ENCODE data around the gene MEGF6. TPM values are rescaled to one million over a fixed set of nuclear protein-coding genes. Genes with fewer than 3 reads are reported as not detected.

Gene MEGF6, protein sequence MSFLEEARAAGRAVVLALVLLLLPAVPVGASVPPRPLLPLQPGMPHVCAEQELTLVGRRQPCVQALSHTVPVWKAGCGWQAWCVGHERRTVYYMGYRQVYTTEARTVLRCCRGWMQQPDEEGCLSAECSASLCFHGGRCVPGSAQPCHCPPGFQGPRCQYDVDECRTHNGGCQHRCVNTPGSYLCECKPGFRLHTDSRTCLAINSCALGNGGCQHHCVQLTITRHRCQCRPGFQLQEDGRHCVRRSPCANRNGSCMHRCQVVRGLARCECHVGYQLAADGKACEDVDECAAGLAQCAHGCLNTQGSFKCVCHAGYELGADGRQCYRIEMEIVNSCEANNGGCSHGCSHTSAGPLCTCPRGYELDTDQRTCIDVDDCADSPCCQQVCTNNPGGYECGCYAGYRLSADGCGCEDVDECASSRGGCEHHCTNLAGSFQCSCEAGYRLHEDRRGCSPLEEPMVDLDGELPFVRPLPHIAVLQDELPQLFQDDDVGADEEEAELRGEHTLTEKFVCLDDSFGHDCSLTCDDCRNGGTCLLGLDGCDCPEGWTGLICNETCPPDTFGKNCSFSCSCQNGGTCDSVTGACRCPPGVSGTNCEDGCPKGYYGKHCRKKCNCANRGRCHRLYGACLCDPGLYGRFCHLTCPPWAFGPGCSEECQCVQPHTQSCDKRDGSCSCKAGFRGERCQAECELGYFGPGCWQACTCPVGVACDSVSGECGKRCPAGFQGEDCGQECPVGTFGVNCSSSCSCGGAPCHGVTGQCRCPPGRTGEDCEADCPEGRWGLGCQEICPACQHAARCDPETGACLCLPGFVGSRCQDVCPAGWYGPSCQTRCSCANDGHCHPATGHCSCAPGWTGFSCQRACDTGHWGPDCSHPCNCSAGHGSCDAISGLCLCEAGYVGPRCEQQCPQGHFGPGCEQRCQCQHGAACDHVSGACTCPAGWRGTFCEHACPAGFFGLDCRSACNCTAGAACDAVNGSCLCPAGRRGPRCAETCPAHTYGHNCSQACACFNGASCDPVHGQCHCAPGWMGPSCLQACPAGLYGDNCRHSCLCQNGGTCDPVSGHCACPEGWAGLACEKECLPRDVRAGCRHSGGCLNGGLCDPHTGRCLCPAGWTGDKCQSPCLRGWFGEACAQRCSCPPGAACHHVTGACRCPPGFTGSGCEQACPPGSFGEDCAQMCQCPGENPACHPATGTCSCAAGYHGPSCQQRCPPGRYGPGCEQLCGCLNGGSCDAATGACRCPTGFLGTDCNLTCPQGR (N-terminal part only)
- 17.0 TPM for polyA plus RNA-seq (2013, experiment 1 of 2)
- 16.3 TPM for polyA plus RNA-seq (2013, experiment 2 of 2)

DNA sequence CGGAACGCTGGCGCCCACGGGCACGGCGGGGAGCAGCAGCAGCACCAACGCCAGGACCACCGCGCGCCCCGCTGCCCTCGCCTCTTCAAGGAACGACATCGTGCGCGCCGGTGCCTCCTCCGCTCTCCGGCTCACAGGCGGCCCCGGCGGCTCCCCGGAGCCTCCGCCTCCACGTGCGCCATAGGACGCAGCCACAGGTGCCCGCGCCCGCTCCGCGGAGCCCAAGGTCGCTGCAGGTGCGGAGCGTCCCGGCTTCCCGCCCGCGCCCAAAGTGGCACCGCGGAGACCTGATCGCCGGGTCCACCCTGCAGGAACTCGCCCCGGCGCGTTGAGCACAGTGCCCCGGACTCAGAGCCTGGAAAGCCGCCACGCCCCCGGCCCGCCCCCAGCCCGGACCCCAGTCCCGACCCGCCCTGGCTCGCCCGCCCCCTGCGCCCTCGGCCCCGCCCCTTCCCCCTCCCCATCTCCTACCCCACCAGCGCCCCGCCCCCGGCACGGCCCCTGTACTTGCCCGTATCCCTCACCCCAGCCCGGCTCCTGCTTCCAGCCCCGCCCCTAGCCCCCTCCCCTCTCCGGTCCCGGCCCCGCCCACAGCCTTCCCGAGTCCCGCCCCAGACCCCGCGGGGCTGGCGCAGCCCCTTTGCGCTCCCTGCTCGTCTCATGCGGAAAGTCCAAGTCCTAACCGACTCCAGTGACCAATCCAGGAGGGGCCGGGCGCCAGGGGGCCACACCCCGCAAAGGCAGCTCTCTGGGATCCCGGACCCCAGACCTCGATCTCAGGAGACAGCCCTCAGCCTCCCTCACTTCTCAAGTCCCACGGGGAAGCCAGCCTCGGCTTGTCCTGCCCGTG lies at the start of gene MEGF6:
MEGF6 (minus strand) TSS at position 339 of the 850 bp plus-strand sequence; CDS start at position 99, 240 bp downstream.
- 3 to 4% methylated on average over 43 to 57 of the region's 87 CpGs for WGBS, 2 experiments (ENCODE audit: insufficient coverage in 2 of 2)
- H3K4me3 ChIP-seq (ENCODE audit: extremely low read depth, insufficient read depth, low read length, poor library complexity, severe bottlenecking): peak within 1 kb of the TSS; percentile 63
- H3K4me1 ChIP-seq (ENCODE audit: control insufficient read depth, insufficient read depth, low read length, poor library complexity, severe bottlenecking): peaks cover 49% of the 10 kb centered on the region
- H3K27ac ChIP-seq (ENCODE audit: low read depth, low read length, severe bottlenecking): peak within 1 kb of the TSS; percentile 10
- no peaks in the 10 kb centered on the region for H3K9me3 ChIP-seq (ENCODE audit: control insufficient read depth, low read length)
- no peaks in the 10 kb centered on the region for H3K36me3 ChIP-seq (ENCODE audit: control insufficient read depth, insufficient read depth, low read length)

DNA sequence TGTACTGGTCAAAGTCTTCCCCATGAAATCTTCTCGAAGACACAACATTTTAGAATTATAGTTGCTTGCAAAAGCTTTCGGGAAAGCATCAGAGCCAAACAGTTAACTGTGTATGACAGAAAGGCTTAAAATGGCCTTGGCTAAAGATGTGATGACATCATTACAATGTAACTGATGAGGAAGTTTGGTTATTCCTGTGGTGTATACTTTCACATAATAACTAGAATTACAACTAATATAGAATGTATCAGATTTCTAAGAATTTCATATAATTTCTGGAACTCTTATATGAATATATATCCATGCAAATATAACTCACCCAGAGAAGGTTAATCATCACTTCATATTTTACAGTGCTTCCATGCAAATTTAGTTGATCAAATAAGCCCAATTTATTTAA lies 49.4 kb upstream of the MEGF6 start:
- Histone ChIP-seq H3K27ac (ENCODE audit: low read depth, low read length, severe bottlenecking) (no peak overlapping the region), H3K36me3 (ENCODE audit: control insufficient read depth, insufficient read depth, low read length) (no peaks in the 10 kb centered on the region), H3K4me3 (ENCODE audit: extremely low read depth, insufficient read depth, low read length, poor library complexity, severe bottlenecking) (no peak overlapping the region), H3K9me3 (ENCODE audit: control insufficient read depth, low read length) (no peaks in the 10 kb centered on the region), H3K4me1 (ENCODE audit: control insufficient read depth, insufficient read depth, low read length, poor library complexity, severe bottlenecking) (no peaks in the 10 kb centered on the region)
- WGBS, 2 experiments (ENCODE audit: insufficient coverage in 2 of 2): 80 to 100% methylated on average over 2 of the region's 2 CpGs

DNA sequence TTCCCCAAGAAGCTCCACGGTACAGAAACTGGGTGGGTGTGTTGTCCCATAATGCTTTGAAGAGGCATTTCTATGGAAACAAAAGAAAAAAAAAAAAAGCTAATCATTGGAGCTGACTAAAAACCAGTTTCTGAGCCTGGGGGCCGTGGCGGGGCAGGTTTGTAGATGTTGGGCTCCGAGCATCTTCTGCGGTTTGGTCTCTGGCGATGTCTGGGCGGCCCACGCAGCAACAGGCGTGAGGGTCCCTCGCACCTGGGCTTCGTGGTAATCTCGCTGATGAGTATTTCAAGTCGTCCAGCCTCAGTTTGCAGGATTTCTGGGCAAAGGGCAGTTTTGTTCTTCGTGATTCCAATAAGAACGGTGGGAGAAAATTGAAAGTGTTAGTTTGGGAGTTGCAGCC lies 47.8 kb upstream of the MEGF6 start:
- no peak overlapping the region for H3K27ac ChIP-seq (ENCODE audit: low read depth, low read length, severe bottlenecking)
- no peak overlapping the region for H3K4me3 ChIP-seq (ENCODE audit: extremely low read depth, insufficient read depth, low read length, poor library complexity, severe bottlenecking)
- H3K36me3 ChIP-seq (ENCODE audit: control insufficient read depth, insufficient read depth, low read length): no peaks in the 10 kb centered on the region
- no peaks in the 10 kb centered on the region for H3K9me3 ChIP-seq (ENCODE audit: control insufficient read depth, low read length)
- H3K4me1 ChIP-seq (ENCODE audit: control insufficient read depth, insufficient read depth, low read length, poor library complexity, severe bottlenecking): no peaks in the 10 kb centered on the region
- WGBS, 2 experiments (ENCODE audit: insufficient coverage in 2 of 2): 91 to 92% methylated on average over 15 of the region's 15 CpGs

DNA sequence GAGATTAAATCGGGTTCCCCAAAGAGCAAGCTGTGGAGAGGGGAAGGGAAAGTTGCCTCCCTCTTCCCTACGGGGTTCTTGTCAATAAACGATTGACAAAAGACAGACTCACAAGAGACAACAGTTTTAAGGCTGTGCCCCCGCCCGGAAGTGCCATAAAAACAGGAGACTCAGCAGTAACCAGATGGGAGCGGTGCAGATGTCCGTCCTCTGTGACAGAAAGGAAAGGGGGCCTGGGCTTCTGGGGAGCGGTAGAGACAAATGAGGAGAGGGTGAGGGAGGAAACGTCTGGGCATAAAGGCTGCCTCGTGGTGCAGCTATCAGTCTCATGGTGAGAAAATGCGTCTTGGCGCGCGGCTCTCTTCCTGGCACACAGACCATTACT lies 46.9 kb upstream of the MEGF6 start:
- Histone ChIP-seq H3K36me3 (ENCODE audit: control insufficient read depth, insufficient read depth, low read length) (no peaks in the 10 kb centered on the region), H3K4me1 (ENCODE audit: control insufficient read depth, insufficient read depth, low read length, poor library complexity, severe bottlenecking) (no peaks in the 10 kb centered on the region), H3K27ac (ENCODE audit: low read depth, low read length, severe bottlenecking) (no peak overlapping the region), H3K4me3 (ENCODE audit: extremely low read depth, insufficient read depth, low read length, poor library complexity, severe bottlenecking) (no peak overlapping the region), H3K9me3 (ENCODE audit: control insufficient read depth, low read length) (no peaks in the 10 kb centered on the region)
- WGBS, 2 experiments (ENCODE audit: insufficient coverage in 2 of 2): 76% methylated on average over 3 to 8 of the region's 14 CpGs

DNA sequence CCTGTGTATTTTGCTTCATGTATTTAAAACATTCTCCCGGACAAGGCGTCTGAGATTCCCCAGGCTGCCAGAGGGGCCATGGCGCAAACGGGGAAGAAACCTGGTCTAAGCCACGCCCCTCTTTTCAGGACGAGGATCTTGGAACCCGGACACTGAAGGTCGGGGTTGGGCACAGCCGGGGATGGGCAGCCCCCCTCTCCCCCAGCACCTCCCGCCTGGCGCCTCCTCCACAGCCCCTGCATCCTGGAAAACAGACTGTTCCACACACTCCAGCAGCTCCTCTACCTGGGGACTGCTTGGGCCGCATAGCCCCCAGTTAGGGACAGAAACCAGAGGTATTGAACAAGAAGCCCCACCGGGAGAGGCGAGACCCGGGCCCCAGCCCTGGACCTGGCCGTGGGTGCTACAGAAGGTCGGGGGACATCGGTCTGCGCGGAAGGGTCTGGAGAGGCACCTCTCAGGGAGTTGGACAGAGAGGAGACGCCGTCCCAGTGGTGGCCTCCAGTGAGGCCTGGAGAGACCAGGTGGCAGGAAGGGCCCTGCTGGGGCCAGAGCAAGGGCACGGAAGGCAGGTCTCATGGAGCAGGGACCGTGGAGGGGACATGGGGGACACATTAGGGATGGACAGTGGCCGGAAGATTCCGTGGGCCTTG lies 46.4 kb upstream of the MEGF6 start:
- H3K4me3 ChIP-seq (ENCODE audit: extremely low read depth, insufficient read depth, low read length, poor library complexity, severe bottlenecking): no peak overlapping the region
- no peaks in the 10 kb centered on the region for H3K9me3 ChIP-seq (ENCODE audit: control insufficient read depth, low read length)
- H3K36me3 ChIP-seq (ENCODE audit: control insufficient read depth, insufficient read depth, low read length): no peaks in the 10 kb centered on the region
- H3K27ac ChIP-seq (ENCODE audit: low read depth, low read length, severe bottlenecking): no peak overlapping the region
- WGBS, 2 experiments (ENCODE audit: insufficient coverage in 2 of 2): 86 to 88% methylated on average over 24 to 25 of the region's 26 CpGs
- no peaks in the 10 kb centered on the region for H3K4me1 ChIP-seq (ENCODE audit: control insufficient read depth, insufficient read depth, low read length, poor library complexity, severe bottlenecking)

DNA sequence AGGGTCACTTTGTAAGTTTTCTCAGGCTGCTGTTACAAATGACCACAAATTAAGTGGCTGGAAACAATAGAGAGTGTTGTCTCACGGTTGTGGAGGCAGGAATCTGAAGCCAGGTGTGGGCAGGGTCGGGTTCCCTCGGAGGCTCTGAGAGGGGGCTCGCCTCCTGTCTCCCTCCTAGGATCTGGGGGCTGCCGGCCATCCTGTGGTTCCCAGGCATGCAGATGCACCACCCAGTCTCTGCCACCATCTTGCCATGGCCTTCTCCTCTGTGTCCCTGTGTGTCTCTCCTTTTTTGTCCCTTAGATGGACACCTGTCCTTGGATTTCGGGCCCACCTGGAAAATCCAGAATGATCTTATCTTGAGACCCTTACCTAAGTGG lies 45.8 kb upstream of the MEGF6 start:
- H3K9me3 ChIP-seq (ENCODE audit: control insufficient read depth, low read length): no peaks in the 10 kb centered on the region
- H3K36me3 ChIP-seq (ENCODE audit: control insufficient read depth, insufficient read depth, low read length): no peaks in the 10 kb centered on the region
- 80 to 82% methylated on average over 6 of the region's 6 CpGs for WGBS, 2 experiments (ENCODE audit: insufficient coverage in 2 of 2)
- no peaks in the 10 kb centered on the region for H3K4me1 ChIP-seq (ENCODE audit: control insufficient read depth, insufficient read depth, low read length, poor library complexity, severe bottlenecking)
- no peak overlapping the region for H3K27ac ChIP-seq (ENCODE audit: low read depth, low read length, severe bottlenecking)
- no peak overlapping the region for H3K4me3 ChIP-seq (ENCODE audit: extremely low read depth, insufficient read depth, low read length, poor library complexity, severe bottlenecking)

DNA sequence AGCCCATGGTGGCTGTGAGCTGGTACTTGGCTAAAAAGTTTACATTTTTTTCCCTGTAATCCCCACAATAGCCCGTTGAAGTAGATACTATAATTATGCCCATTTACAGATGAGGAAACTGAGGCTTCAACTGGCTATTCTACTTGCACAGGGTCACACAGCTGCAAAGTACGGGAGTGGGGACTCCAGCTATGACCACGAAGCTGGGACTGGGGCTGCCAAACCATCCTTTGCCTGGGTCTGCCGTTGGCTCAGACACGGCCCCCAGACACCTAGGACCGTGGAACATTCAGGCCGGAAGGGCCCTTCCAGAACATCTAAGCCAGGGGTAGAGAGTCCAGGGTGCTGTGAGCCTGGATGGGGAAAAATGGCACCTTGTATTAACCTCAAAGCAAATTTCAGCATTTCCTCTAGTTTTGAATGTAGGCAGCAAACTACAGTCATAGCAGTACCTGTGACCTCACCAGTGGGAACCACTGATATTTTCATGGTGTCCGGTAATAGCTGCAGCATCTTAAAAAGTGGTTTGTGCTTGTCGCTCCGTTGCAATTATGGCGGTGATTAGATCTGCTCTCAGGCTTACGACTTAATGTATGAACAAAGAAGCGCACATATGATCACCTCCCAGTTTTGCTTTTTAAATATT lies 45.3 kb upstream of the MEGF6 start:
- Histone ChIP-seq H3K27ac (ENCODE audit: low read depth, low read length, severe bottlenecking) (no peak overlapping the region), H3K9me3 (ENCODE audit: control insufficient read depth, low read length) (no peaks in the 10 kb centered on the region), H3K4me1 (ENCODE audit: control insufficient read depth, insufficient read depth, low read length, poor library complexity, severe bottlenecking) (no peaks in the 10 kb centered on the region), H3K4me3 (ENCODE audit: extremely low read depth, insufficient read depth, low read length, poor library complexity, severe bottlenecking) (no peak overlapping the region), H3K36me3 (ENCODE audit: control insufficient read depth, insufficient read depth, low read length) (no peaks in the 10 kb centered on the region)
- 92 to 94% methylated on average over 11 to 13 of the region's 13 CpGs for WGBS, 2 experiments (ENCODE audit: insufficient coverage in 2 of 2)

DNA sequence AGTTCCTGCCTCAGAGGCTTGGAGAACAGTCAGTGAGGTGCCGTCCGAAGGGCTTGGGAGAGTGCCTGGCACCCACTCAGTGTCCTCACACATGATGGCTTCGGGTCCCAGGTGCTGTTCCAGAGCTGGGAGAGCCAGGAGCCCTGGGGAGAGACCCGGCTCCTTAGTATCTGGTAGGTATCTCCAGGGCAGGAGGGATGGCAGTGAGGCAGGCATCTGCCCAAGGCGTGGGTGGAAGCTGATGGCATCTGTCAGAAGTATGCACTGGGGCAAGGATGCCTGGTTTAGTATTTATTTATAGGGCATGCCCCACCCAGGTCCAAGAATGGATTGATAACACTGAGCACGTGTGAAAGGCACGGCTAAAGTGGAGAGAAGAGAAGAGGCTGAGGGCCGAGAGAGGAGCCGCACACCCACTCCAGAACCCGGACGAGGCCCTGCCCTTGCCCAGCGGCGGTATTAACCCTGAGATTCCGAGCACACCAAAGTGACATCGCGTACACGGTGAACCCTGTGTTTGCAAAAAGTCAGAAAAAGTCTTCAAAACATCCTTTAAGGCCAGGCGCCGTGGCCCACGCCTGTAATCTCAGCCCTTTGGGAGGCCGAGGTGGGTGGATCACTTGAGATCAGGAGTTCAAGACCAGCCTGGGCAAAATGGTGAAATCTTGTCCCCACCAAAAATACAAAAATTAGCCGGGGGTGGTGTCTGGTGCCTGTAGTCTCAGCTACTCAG lies 43.4 kb upstream of the MEGF6 start:
- H3K9me3 ChIP-seq (ENCODE audit: control insufficient read depth, low read length): no peaks in the 10 kb centered on the region
- H3K27ac ChIP-seq (ENCODE audit: low read depth, low read length, severe bottlenecking): no peak overlapping the region
- no peak overlapping the region for H3K4me3 ChIP-seq (ENCODE audit: extremely low read depth, insufficient read depth, low read length, poor library complexity, severe bottlenecking)
- 86 to 88% methylated on average over 20 to 21 of the region's 22 CpGs for WGBS, 2 experiments (ENCODE audit: insufficient coverage in 2 of 2)
- no peaks in the 10 kb centered on the region for H3K4me1 ChIP-seq (ENCODE audit: control insufficient read depth, insufficient read depth, low read length, poor library complexity, severe bottlenecking)
- H3K36me3 ChIP-seq (ENCODE audit: control insufficient read depth, insufficient read depth, low read length): no peaks in the 10 kb centered on the region

DNA sequence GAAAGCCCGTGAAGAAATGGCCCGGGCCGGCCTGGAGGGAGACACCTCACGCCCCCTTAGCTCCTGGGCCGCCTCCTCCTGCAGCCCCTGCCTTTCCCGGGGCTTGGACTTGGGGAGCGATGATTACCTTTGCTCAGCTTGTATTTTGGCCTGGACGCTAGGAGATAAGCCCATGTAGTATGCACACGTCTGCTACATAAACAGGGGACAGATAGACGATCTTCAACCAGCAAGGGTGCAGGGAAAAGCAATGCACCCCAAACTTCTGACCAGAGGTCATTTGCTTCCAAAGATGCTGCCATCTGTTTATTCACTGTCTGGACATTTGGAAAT lies 41.9 kb upstream of the MEGF6 start:
- Histone ChIP-seq H3K4me3 (ENCODE audit: extremely low read depth, insufficient read depth, low read length, poor library complexity, severe bottlenecking) (no peak overlapping the region), H3K4me1 (ENCODE audit: control insufficient read depth, insufficient read depth, low read length, poor library complexity, severe bottlenecking) (no peaks in the 10 kb centered on the region), H3K27ac (ENCODE audit: low read depth, low read length, severe bottlenecking) (no peak overlapping the region), H3K9me3 (ENCODE audit: control insufficient read depth, low read length) (no peaks in the 10 kb centered on the region), H3K36me3 (ENCODE audit: control insufficient read depth, insufficient read depth, low read length) (no peaks in the 10 kb centered on the region)
- 25 to 30% methylated on average over 10 of the region's 10 CpGs for WGBS, 2 experiments (ENCODE audit: insufficient coverage in 2 of 2)
